Measurements from ENCODE around the gene AGPAT3.

AGPAT3 gene

GRCh38 chr21:43835050-43835449, 30.0 kb upstream of the AGPAT3 start:
- Histone ChIP-seq H2BK12ac (ENCODE audit: low read length) (no peak overlapping the region), H3K9ac (ENCODE audit: low read depth, low read length, poor library complexity) (no peak overlapping the region), H2BK5ac (ENCODE audit: low read length) (peak overlapping the region; percentile 53), H4K91ac (ENCODE audit: low read depth, low read length, poor library complexity) (no peak overlapping the region), H3K23ac (ENCODE audit: low read depth, low read length, poor library complexity) (no peak overlapping the region), H4K8ac (ENCODE audit: low read depth, low read length) (no peak overlapping the region), H3K4me3 (ENCODE audit: low read length in 2 of 2) (no peak overlapping the region), H3K27me3 (ENCODE audit: control insufficient read depth in 3 of 3, insufficient read depth in 3 of 3, low read depth in 1 of 3, low read length in 3 of 3) (no peaks in the 10 kb centered on the region), H3K4ac (ENCODE audit: low read length) (no peak overlapping the region), H2AK5ac (ENCODE audit: low read depth, low read length) (no peak overlapping the region), H2AFZ (ENCODE audit: low read length) (no peak overlapping the region), H3K14ac (ENCODE audit: low read length) (no peak overlapping the region), H3K4me2 (ENCODE audit: insufficient read depth, low read length, poor library complexity, severe bottlenecking) (no peak overlapping the region), H3K4me1 (ENCODE audit: control insufficient read depth in 2 of 2, insufficient read depth in 1 of 2, low read depth in 1 of 2, low read length in 2 of 2) (no peaks in the 10 kb centered on the region), H3K18ac (ENCODE audit: low read length) (no peak overlapping the region), H3K79me1 (ENCODE audit: low read depth, low read length) (peaks cover 3% of the 10 kb centered on the region), H3K36me3 (replicated peaks in 1 of 2; ENCODE audit: control insufficient read depth in 2 of 2, insufficient read depth in 2 of 2, low read length in 2 of 2) (no peaks in the 10 kb centered on the region), H2BK15ac (ENCODE audit: low read length) (no peak overlapping the region), H3K9me3 (replicated peaks in 1 of 2; ENCODE audit: control insufficient read depth in 2 of 2, insufficient read depth in 1 of 2, low read depth in 1 of 2, low read length in 2 of 2) (peaks cover 5 to 14% of the 10 kb centered on the region in 2 donors), H2BK120ac (ENCODE audit: low read depth, low read length) (no peak overlapping the region), H3K27ac (replicated peaks; ENCODE audit: low read length) (no peak overlapping the region)
- WGBS, 2 donors (ENCODE audit: extremely low coverage in 2 of 2, insufficient read length in 2 of 2, insufficient replicate concordance in 1 of 2) = no CpG with 5 or more reads among the region's 15 CpGs
- no peak for DNase-seq (ENCODE audit: low spot score)

- H3K36me3 ChIP-seq (replicated peaks in 1 of 2; ENCODE audit: control insufficient read depth in 2 of 2, insufficient read depth in 2 of 2, low read length in 2 of 2) = no peaks in the 10 kb centered on the region
These were observed 29.2 kb upstream of the AGPAT3 start for GRCh38 chr21:43835861-43836260.

GRCh38 chr21:43836616-43837015, 28.4 kb upstream of the AGPAT3 start:
- Histone ChIP-seq H3K23ac (ENCODE audit: low read depth, low read length, poor library complexity) (no peak overlapping the region), H3K27ac (replicated peaks; ENCODE audit: low read length) (no peak overlapping the region), H2BK15ac (ENCODE audit: low read length) (no peak overlapping the region), H3K27me3 (ENCODE audit: control insufficient read depth in 3 of 3, insufficient read depth in 3 of 3, low read depth in 1 of 3, low read length in 3 of 3) (no peaks in the 10 kb centered on the region), H3K4me1 (ENCODE audit: control insufficient read depth in 2 of 2, insufficient read depth in 1 of 2, low read depth in 1 of 2, low read length in 2 of 2) (no peaks in the 10 kb centered on the region), H3K36me3 (replicated peaks in 1 of 2; ENCODE audit: control insufficient read depth in 2 of 2, insufficient read depth in 2 of 2, low read length in 2 of 2) (no peaks in the 10 kb centered on the region), H3K14ac (ENCODE audit: low read length) (no peak overlapping the region), H3K9me3 (replicated peaks in 1 of 2; ENCODE audit: control insufficient read depth in 2 of 2, insufficient read depth in 1 of 2, low read depth in 1 of 2, low read length in 2 of 2) (peaks cover 5 to 14% of the 10 kb centered on the region in 2 donors), H2AFZ (ENCODE audit: low read length) (no peak overlapping the region), H3K4me3 (ENCODE audit: low read length in 2 of 2) (no peak overlapping the region), H3K4me2 (ENCODE audit: insufficient read depth, low read length, poor library complexity, severe bottlenecking) (no peak overlapping the region), H2BK12ac (ENCODE audit: low read length) (no peak overlapping the region), H4K8ac (ENCODE audit: low read depth, low read length) (no peak overlapping the region), H3K4ac (ENCODE audit: low read length) (no peak overlapping the region), H4K91ac (ENCODE audit: low read depth, low read length, poor library complexity) (no peak overlapping the region), H2BK120ac (ENCODE audit: low read depth, low read length) (no peak overlapping the region), H3K18ac (ENCODE audit: low read length) (no peak overlapping the region), H3K9ac (ENCODE audit: low read depth, low read length, poor library complexity) (no peak overlapping the region), H2BK5ac (ENCODE audit: low read length) (no peak overlapping the region), H3K79me1 (ENCODE audit: low read depth, low read length) (peaks cover 3% of the 10 kb centered on the region), H2AK5ac (ENCODE audit: low read depth, low read length) (no peak overlapping the region)
- no peak for DNase-seq (ENCODE audit: low spot score)
- no CpG with 5 or more reads among the region's 6 CpGs for WGBS, 2 donors (ENCODE audit: extremely low coverage in 2 of 2, insufficient read length in 2 of 2, insufficient replicate concordance in 1 of 2)

More at GRCh38 chr21:43835861-43836260, 29.2 kb upstream of the AGPAT3 start:
- no CpG with 5 or more reads among the region's 6 CpGs for WGBS, 2 donors (ENCODE audit: extremely low coverage in 2 of 2, insufficient read length in 2 of 2, insufficient replicate concordance in 1 of 2)
- Histone ChIP-seq H3K18ac (ENCODE audit: low read length) (no peak overlapping the region), H3K79me1 (ENCODE audit: low read depth, low read length) (peaks cover 3% of the 10 kb centered on the region), H3K4me3 (ENCODE audit: low read length in 2 of 2) (no peak overlapping the region), H2BK15ac (ENCODE audit: low read length) (no peak overlapping the region), H3K14ac (ENCODE audit: low read length) (no peak overlapping the region), H3K23ac (ENCODE audit: low read depth, low read length, poor library complexity) (no peak overlapping the region), H2BK120ac (ENCODE audit: low read depth, low read length) (no peak overlapping the region), H3K27me3 (ENCODE audit: control insufficient read depth in 3 of 3, insufficient read depth in 3 of 3, low read depth in 1 of 3, low read length in 3 of 3) (no peaks in the 10 kb centered on the region), H2BK12ac (ENCODE audit: low read length) (no peak overlapping the region), H3K4me1 (ENCODE audit: control insufficient read depth in 2 of 2, insufficient read depth in 1 of 2, low read depth in 1 of 2, low read length in 2 of 2) (no peaks in the 10 kb centered on the region), H3K9ac (ENCODE audit: low read depth, low read length, poor library complexity) (no peak overlapping the region), H4K91ac (ENCODE audit: low read depth, low read length, poor library complexity) (no peak overlapping the region), H2AK5ac (ENCODE audit: low read depth, low read length) (peak overlapping the region; percentile 83), H3K9me3 (replicated peaks in 1 of 2; ENCODE audit: control insufficient read depth in 2 of 2, insufficient read depth in 1 of 2, low read depth in 1 of 2, low read length in 2 of 2) (peaks cover 5 to 14% of the 10 kb centered on the region in 2 donors), H3K4ac (ENCODE audit: low read length) (no peak overlapping the region), H3K4me2 (ENCODE audit: insufficient read depth, low read length, poor library complexity, severe bottlenecking) (no peak overlapping the region), H2BK5ac (ENCODE audit: low read length) (no peak overlapping the region), H4K8ac (ENCODE audit: low read depth, low read length) (no peak overlapping the region), H3K27ac (replicated peaks; ENCODE audit: low read length) (no peak overlapping the region), H2AFZ (ENCODE audit: low read length) (no peak overlapping the region)
- no peak for DNase-seq (ENCODE audit: low spot score)

- Histone ChIP-seq H2BK12ac (ENCODE audit: low read length) (no peak overlapping the region), H4K91ac (ENCODE audit: low read depth, low read length, poor library complexity) (no peak overlapping the region), H3K27ac (replicated peaks; ENCODE audit: low read length) (no peak overlapping the region), H3K79me1 (ENCODE audit: low read depth, low read length) (no peaks in the 10 kb centered on the region), H3K4ac (ENCODE audit: low read length) (no peak overlapping the region), H3K27me3 (ENCODE audit: control insufficient read depth in 3 of 3, insufficient read depth in 3 of 3, low read depth in 1 of 3, low read length in 3 of 3) (no peaks in the 10 kb centered on the region), H2BK15ac (ENCODE audit: low read length) (no peak overlapping the region), H2BK5ac (ENCODE audit: low read length) (no peak overlapping the region), H4K8ac (ENCODE audit: low read depth, low read length) (no peak overlapping the region), H2AK5ac (ENCODE audit: low read depth, low read length) (no peak overlapping the region), H2BK120ac (ENCODE audit: low read depth, low read length) (no peak overlapping the region), H2AFZ (ENCODE audit: low read length) (no peak overlapping the region), H3K23ac (ENCODE audit: low read depth, low read length, poor library complexity) (no peak overlapping the region), H3K4me3 (ENCODE audit: low read length in 2 of 2) (no peak overlapping the region), H3K4me2 (ENCODE audit: insufficient read depth, low read length, poor library complexity, severe bottlenecking) (no peak overlapping the region), H3K14ac (ENCODE audit: low read length) (no peak overlapping the region), H3K4me1 (ENCODE audit: control insufficient read depth in 2 of 2, insufficient read depth in 1 of 2, low read depth in 1 of 2, low read length in 2 of 2) (no peaks in the 10 kb centered on the region), H3K18ac (ENCODE audit: low read length) (no peak overlapping the region), H3K36me3 (replicated peaks in 1 of 2; ENCODE audit: control insufficient read depth in 2 of 2, insufficient read depth in 2 of 2, low read length in 2 of 2) (no peaks in the 10 kb centered on the region), H3K9me3 (replicated peaks in 1 of 2; ENCODE audit: control insufficient read depth in 2 of 2, insufficient read depth in 1 of 2, low read depth in 1 of 2, low read length in 2 of 2) (peaks cover 0 to 2% of the 10 kb centered on the region in 2 donors), H3K9ac (ENCODE audit: low read depth, low read length, poor library complexity) (no peak overlapping the region)
- no CpG with 5 or more reads among the region's 3 CpGs for WGBS, 2 donors (ENCODE audit: extremely low coverage in 2 of 2, insufficient read length in 2 of 2, insufficient replicate concordance in 1 of 2)
- DNase-seq (ENCODE audit: low spot score) = no peak
These were observed 24.8 kb upstream of the AGPAT3 start for GRCh38 chr21:43840259-43840658.

Measured in neuronal stem cell (in vitro differentiated cells).